HG03520 (cell line): ENCODE measurements around the gene MTHFR.

ENCODE experiments used
- ATAC-seq: cut with Tn5 transposase; IDR thresholded peaks from one replicate; pipeline ENCODE4 v1.9.1; 2021; ENCODE audit warnings: mild to moderate bottlenecking, moderate library complexity; ENCODE audit not compliant: unreplicated experiment

Gene MTHFR

DNA sequence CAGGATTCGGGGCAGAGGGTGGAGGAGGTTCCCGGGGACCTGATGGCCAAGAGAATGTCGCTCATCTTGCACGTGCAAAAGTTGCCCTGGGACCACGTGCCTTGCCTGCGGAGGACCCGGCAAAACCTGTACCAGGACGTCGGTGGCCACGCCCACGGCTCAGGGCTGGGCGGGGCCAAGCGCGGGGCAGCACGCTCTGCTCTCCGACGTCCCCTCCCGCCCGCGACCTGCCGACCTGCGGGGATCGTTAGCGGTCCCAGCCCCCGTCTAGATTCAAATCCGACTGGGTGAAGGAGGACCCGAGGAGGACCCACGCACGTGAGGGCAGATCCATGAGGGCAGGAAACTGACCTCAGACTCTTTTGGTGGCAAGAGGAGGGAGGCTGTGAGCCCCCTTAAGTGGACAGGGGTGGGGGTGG is 43.8 kb downstream of the MTHFR start, which contains the start of gene C1orf167:
Gene C1orf167 (plus strand): TSS at position 206 of the 419 bp plus-strand sequence. CDS start 2,208 bp downstream, outside the sequence.
- no peak for ATAC-seq

DNA sequence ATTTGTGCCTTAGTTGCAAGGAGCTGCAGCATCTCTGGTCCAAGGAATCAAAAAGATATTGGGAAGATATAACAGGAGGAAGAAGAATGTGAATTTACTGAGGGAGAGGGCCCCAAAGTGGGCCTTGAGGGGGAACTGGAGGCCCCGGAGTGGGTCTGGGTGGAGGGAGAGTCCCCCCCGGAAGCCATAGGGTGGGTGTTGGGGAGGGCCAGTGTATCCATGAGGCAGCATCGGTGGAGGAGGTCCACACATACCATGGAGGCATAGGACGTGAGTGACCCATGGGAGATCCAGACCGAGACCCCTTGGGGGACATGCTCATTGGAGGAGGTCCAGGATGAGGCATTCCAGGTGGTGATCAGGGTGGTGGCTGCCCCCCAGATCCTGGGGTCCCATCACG is 44.5 kb downstream of the MTHFR start:
- ATAC-seq, result no peak

DNA sequence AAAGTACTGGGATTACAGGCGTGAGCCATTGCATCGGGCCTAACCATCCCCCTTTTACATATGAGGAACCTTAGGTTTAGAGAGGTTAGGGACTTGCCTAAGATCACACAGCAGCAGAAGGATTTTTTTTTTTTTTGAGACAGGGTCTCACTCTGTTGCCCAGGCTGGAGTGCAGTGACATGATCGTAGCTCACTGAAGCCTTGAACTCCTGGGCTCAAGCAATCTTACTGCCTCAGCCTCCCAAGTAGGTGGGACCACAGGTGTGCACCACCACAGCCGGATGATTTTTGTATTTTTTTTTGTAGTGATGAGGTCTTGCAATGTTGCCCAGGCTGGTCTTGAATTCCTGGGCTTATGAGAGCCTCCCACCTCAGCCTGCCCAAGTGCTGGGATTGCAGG is 46.0 kb downstream of the MTHFR start:
- ATAC-seq, result no peak

DNA sequence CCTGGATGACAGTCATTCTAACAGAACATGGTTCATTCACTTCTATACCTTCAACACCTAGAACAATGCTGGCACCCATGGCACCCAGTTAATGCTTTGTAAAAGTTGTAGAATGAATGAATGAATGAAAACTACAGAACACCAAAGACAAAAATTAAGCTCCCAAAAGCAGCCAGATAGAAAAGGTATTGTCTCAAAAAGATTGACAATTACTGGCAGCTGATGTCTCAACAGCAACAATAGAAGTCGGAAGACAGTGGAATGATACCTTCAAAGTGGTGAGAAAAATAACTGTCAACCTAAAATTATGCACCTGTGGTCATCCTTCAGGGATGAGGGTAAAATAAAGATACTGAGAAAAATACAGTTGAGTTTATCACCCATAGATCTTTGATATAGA is 48.7 kb downstream of the MTHFR start:
- ATAC-seq, result no peak

DNA sequence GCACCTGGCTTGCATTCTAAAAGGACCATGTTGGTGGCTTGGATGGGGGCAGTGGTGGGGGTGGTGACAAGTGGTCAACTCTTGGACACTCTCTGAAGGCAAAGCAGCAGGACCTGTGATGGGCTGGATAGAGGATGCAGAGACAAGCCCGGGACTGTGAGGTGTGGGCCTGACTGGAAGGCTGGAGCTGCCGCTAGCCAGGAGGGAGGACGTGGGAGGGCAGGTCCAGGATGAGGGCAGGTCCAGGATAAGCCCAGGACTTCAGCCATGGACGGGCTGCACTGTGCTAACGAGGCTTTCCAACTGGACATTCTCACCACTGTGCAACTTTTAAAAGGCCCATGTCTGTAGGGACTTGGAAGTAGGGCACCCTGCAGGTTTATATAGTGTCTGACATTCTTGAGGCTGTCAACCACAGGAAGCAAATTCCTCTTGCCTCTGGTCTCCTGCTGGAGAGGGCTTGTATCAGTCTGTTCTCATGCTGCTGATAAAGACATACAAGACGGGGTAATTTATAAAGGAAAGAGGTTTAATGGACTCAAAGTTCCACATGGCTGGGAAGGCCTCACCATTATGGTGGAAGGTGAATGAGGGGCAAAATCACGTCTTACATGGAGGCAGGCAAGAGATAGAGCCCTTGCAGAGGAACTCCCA is 52.1 kb downstream of the MTHFR start:
- ATAC-seq, result no peak

DNA sequence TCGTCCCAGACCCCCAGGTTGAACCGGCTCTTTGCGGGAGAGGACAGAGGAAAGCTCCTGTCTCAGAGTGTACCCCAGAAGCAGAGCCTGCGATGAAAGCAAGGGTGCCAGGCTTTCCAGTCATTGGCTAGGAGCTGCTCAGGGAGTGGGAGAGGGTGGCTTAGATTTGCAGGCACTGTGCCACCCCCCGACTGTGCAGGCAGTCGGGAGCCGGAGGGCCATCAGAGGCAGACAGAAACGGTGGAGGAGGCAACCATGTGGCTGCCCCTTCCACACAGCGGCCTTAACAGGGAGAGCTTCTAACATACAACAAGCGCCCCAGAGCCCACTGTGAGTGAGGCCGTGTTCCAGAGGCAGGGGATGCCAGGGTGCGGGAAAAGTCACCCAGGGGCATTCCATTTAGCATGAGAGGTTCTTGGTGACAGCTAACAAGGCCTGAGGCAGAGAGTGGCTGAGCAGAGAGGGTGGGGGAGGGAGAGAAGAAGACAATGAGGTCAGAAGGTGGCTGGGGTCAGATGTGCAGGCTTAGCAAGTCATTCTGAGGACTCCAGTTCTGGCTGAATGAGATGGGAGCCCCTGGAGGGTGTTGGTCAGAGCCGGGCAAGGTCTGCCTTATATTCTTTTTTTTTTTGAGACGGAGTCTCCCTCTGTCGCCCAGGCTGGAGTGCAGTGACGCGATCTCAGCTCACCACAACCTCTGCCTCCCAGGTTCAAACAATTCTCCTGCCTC is 53.2 kb downstream of the MTHFR start:
- no peak for ATAC-seq

DNA sequence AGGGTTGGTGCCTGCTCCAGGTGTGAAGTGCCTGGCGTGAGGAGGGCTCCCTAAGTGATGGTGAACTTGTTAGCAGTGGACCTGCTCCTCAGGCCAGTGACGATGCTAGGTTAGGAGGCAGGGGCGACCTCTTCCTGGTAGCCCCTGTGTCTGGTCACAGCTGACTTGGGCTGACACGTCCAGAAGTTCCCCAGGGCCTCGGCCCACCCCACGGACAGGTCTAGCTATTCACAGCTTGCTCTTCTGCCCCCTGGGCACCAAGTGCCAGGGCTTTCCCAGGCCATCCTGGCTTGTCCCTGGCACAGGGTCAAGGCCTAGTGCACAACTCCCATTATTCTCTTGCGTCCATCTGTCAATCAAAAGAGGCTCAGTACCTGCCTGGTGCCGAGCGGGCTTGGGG is 54.7 kb downstream of the MTHFR start:
- ATAC-seq, result no peak

DNA sequence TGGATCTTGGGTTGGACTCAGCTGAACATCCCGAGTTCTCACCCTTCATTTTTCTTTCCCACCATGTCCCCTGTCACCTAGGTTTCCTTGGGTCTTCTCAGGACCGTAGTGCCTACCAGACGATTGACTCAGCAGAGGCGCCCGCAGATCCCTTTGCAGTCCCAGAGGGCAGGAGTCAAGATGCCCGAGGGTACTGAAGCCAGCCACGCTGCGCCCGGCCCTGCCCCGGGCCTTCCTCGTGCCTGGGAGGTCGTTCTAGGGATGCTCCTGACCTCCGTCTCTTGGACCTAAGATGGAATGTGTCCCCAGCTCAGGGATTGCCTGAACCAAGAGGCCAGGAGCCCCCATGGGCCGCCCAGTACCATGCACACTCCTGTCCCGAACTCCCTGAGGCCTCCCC is 55.8 kb downstream of the MTHFR start:
- no peak for ATAC-seq

DNA sequence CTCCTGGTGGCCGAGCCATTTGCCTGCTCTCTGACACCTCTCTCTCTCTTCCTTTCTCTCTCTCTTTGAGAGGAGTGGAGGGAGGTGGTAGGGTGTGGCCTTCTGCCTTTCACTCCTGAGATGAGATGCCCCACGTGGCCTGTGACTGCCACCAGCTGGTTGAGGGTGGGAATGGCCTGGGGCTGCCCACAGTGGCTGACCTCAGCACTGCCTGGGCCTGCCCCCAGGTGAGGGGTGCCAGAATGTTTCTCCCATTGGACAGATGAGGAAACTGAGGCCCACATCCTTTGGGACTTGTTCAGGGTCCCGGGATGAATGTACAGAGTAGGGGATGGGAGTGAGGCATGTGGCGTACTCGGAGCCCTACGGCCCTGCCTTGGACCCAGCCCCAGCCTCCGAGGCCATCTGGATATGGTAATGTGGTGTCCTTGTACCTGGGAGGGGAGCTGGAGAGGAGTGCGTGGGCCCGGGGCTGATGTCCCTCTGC is 56.5 kb downstream of the MTHFR start:
- ATAC-seq, result no peak

DNA sequence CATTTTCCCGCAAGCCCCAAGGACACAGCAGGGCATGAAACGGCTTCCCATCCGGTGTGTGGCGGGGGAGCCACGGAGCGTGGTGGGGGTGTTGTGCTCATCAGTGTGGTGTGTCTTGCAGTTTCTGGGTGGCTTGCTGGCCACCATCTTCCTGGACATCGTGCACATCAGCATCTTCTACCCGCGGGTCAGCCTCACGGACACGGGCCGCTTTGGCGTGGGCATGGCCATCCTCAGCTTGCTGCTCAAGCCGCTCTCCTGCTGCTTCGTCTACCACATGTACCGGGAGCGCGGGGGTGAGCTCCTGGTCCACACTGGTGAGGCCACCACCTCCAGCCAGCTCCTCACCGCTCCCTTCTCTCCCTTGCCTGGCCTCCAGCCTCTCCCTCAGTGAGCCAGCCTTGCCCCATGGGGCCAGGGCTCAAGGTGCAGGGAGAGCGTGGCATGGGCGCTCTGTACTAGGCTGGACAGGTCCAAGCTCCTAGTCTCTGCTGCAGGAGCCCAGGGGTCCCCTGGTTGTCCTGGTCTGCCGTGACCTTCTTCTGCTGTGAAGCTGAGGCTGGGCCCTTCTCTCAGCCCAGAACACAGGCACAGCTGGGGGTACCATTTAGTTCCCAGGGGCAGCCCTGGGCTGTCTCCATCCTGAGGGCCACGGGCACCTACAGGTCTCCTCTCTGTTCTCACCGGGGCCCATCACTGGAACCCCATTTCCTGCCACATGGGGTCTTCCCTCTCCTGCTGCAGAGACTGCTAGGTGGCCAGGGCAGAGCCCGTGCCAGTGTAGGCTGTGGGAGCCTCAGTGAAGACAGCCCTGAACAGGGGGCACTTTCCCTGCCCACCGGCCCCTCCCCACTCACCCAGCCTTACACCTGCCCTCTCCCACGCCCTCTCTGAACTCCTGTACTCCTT is 57.2 kb downstream of the MTHFR start:
- no peak for ATAC-seq

DNA sequence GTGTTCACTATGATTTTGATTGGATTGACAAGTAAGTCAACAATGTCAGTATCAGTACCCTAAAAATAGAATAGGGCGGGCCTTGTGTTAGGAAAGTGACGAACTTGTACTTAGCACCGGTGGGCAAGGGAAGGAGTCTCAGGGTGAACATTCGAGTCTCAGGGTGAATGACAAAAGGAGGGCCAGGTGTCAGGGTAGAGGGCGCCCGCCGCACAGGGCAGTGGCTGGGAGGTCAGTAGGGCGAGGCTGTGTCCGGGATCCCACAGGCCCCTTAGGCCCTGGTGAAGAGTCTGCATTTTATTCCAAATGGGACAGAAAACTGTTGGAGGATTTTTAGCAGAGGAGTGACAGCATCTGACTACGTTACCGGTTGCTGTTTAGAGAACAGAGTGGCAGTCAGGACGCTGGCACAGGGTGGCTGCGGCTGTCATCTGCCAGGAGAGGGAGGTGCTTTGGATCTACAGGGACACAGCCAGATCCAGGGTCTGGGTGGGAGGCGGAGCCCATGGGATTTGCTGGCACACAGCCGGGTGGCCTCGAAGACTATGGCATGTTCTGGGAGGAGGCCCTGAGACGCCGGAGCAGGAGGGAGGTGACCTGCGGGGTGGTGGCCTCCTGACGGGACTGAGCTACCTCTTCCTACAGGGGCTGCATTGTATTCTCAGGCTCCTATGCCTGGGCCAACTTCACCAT is 58.8 kb downstream of the MTHFR start:
- no peak for ATAC-seq

DNA sequence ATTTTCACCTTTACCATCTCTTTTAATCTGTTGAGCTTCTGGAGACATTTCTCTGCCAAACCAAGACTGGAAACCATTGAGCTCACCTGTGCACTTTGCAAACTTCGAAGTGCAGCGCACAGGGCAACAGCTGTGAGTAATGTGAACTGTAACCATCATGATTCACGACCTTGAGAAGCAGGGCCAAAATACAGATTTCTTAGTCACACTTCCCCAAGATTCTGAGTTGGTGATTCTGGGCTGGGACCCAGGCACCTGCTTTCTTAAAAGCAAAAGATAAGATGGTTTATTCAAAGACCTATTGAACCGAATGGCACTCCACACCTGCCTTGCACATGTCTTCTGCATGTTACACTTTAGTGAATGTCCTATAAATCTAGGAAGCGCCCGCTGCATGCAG is 59.7 kb downstream of the MTHFR start:
- no peak for ATAC-seq

DNA sequence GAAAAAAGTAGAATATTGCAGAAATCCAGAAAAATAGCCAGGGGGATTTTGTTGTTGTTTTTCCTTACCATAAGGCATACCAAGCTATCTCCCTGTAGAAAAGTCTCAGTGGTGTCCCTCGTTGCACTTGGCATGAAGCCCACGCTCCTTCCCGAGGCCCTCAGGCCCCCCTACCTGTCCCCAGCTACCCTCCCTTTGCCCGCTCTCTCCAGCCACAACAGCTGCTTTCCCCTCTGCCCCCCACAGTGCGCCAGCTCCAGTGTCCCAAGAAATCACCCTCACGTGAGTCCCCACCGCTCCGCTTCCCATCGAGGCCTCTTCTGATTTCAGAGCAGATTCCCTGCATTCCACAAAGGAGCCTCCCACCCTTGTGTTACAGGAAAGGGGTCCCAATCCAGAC is 61.5 kb downstream of the MTHFR start:
- no peak for ATAC-seq

DNA sequence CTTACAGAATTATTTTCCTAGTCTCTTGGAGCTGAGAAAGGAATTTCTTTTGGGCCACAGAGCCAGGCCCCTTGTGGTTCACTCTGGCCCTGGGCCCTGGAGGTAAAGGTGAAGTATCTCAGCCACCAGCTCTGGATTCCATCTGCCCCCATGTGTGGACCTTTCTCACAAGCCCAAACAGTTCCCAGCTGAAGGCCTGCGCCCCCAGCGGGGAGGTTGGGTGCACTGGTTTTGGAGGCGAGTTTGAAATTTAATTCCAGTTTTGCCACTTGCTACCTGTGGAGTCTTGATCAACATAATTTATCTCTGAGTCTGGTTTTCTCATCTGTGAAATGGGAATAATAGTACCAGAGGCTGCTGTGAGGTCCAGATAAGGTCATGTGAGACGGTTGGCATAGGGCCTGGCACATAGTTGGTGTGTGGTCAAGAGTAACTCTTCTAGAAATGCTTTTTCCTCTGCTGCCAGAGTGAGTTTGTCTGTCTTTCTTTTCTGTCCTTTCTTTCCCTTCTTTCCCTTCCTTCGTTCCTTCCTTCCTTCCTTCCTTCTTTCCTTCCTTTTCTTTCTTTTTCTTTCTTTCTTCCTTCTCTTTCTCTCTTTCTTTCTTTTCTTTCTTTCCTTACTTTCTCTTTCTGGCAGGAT is 63.7 kb downstream of the MTHFR start:
- no peak for ATAC-seq

DNA sequence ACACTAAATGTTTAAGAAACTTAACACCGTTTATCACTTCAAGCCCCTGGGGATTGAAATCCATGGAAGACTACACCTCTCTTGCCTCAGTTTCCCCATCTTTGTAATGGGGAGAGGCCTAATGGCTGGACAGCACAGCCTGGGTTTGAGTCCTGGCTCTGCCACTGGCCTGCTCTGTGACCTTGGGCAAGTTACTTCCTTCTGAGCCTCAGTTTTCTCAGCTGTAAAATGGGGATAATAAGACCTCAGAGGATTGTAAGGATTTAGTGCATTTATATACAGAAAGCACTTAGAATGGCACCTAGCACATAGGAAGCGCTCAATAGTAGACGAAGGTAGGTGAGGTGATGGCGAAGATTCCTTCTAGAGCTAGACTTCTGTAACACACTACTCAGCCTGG is 64.3 kb downstream of the MTHFR start:
- no peak for ATAC-seq

DNA sequence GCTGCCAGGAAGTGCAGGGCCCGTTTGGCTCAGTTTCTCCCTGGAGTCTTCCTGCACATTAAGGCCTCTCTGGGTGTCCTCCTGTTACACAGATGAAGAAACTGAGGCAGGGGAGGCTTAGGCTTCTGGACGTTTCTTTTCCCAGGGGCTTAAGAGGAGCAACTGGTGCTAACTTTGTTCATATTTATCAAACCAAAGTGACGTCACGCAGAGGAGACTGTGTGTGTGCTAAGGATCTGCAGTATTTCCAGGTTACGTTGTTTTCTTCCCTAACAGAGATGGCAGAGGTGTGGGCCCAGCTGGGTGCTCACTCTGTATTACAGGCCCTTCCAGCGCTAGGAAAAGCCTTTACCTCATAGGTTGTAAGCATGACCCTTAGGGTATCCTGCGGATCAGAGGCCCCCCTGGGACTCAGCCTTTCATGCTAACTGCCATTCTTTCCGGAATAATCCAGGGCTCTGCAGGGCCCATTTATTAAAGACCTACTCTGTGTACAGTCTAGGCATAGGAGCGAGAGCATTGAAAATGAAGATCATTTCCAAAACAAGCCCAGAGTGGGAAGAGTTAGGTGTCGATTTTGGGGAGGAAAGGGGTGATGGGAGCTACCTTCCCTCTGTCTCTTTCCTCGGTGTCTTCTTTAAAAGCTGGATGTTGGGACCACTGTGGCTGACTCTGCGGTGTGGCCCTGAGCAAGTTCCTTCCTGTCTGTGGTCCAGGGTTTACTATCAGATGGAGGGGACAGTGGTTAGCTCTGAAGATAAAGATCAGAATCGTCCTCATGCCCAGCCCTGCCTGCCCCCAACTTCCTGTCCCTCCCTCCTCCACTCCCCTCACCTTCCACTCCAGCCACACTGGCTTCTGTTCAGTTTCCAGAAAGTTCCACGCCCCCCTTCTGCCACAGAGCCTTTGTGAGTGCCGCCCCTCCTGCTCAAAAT is 65.2 kb downstream of the MTHFR start:
- ATAC-seq, result no peak

DNA sequence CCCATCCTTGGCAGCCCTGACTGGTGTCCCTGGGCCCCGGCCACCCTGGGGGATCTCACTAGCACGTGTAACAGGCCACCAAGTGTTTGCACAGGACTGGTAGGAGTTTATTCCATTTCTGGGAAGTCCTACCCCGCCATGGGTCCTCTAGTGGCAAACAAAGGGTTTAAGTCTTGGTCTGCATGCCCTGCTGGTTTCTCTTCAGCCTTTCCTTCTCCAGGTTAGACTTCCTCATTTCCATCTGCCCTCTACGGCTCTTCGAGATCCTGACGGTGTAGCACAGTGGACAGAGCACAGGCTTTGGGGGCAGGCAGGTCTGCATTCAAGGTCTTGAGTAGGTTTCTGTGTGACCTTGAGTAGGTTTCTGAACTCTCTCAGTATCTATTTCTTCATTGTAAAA is 67.0 kb downstream of the MTHFR start:
- ATAC-seq, result no peak

DNA sequence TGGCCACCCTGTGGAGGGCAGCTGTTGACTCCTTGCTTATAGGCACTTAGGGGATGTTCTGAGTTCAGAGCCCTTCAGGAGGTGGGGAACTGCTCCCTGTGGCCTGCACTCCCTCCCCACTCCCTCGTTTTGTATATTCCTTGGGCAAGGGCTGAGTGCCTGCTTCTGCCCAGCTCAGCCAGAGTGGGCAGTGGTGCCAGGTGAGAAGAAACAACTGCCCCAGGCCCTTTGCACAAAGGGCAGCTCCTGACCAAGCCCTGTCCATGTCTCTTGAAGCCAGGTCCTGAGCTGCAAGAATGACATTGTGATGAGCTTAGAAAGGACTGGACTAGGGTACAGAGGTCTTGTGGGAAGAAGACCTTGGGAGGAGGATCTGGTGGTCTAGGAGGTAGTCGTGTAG is 67.7 kb downstream of the MTHFR start:
- ATAC-seq, result no peak
